HEK293 (cell line): ENCODE results near the gene MANF.

Experiments used
- CTCF ChIA-PET: fragments of 350-600 bp; formaldehyde crosslinking; extraction: SDS; loops from one replicate; lab custom pipeline; 2021; ENCODE audit warnings: antibody characterized with exemption; lab: Yijun Ruan, JAX
- POLR2A ChIA-PET: fragments of 300-600 bp; formaldehyde crosslinking; extraction: SDS; loops from one replicate; lab custom pipeline; 2020; ENCODE audit warnings: antibody characterized with exemption, inconsistent platforms; lab: Yijun Ruan, JAX
- H3K27ac ChIP-seq: fragments of 200-500 bp; sonication (Bioruptor generic); 2 replicates; pipeline ENCODE4 v1.5.1; 2014; ENCODE audit warnings: low read depth, low read length, control low read depth, inconsistent platforms; ENCODE audit errors: extremely low read depth
- H3K36me3 ChIP-seq, 2 experiments: fragments of 200-500 bp in 1 of 2; sonication (Bioruptor generic) in 1 of 2; 1 replicate in 1 of 2; 2 replicates in 1 of 2; pipeline ENCODE4 v1.5.1; 2014 to 2017; ENCODE audit warnings: inconsistent platforms in 2 of 2, low read length in 2 of 2; ENCODE audit not compliant: control insufficient read depth in 2 of 2, insufficient read depth in 1 of 2
- H3K4me1 ChIP-seq: fragments of 200-500 bp; sonication (Bioruptor generic); 2 replicates; pipeline ENCODE4 v1.5.1; 2014; ENCODE audit warnings: mild to moderate bottlenecking, low read length, inconsistent platforms; ENCODE audit not compliant: control insufficient read depth, insufficient read depth
- H3K4me3 ChIP-seq: 2 replicates; pipeline ENCODE4 v1.5.1; 2011; ENCODE audit warnings: low read depth, mild to moderate bottlenecking, control low read depth, low read length, moderate library complexity
- H3K9me3 ChIP-seq: fragments of 200-500 bp; sonication (Bioruptor generic); 2 replicates; pipeline ENCODE4 v1.5.1; 2014; ENCODE audit warnings: low read depth, low read length, inconsistent platforms; ENCODE audit not compliant: control insufficient read depth, insufficient read depth
- ELK4 ChIP-seq: IDR thresholded peaks from 2 replicates; pipeline ENCODE4 v1.6.1; 2011; ENCODE audit warnings: mild to moderate bottlenecking, low read depth, low read length, borderline replicate concordance
- IKZF3 ChIP-seq: fragments of 450-650 bp; IDR thresholded peaks from 2 replicates; pipeline ENCODE4 v1.5.0; 2018; ENCODE audit warnings: missing biosample characterization, mild to moderate bottlenecking, missing genetic modification characterization, moderate library complexity
- KLF8 ChIP-seq: fragments of 450-650 bp; formaldehyde crosslinking; IDR thresholded peaks from 2 replicates; pipeline ENCODE4 v1.5.1; 2016; ENCODE audit warnings: missing biosample characterization, missing genetic modification characterization
- MYNN ChIP-seq: fragments of 450-650 bp; formaldehyde crosslinking; IDR thresholded peaks from 2 replicates; pipeline ENCODE4 v1.5.1; 2016; ENCODE audit warnings: missing biosample characterization, missing genetic modification characterization, borderline replicate concordance
- PRDM10 ChIP-seq: fragments of 450-650 bp; formaldehyde crosslinking; IDR thresholded peaks from 2 replicates; pipeline ENCODE4 v1.5.1; 2016; ENCODE audit warnings: missing biosample characterization, missing genetic modification characterization
- TCF7L2 ChIP-seq: IDR thresholded peaks from 2 replicates; pipeline ENCODE4 v1.6.1; 2011; ENCODE audit warnings: low read depth, mild to moderate bottlenecking, inconsistent platforms, low read length, moderate library complexity, borderline replicate concordance
- ZBTB10 ChIP-seq: fragments of 450-650 bp; formaldehyde crosslinking; IDR thresholded peaks from 2 replicates; pipeline ENCODE4 v1.5.1; 2016; ENCODE audit warnings: missing biosample characterization, missing genetic modification characterization
- ZFP37 ChIP-seq: fragments of 450-650 bp; formaldehyde crosslinking; IDR thresholded peaks from 2 replicates; pipeline ENCODE4 v1.5.1; 2016; ENCODE audit warnings: missing biosample characterization, missing genetic modification characterization
- ZNF10 ChIP-seq: fragments of 450-650 bp; formaldehyde crosslinking; IDR thresholded peaks from 2 replicates; pipeline ENCODE4 v1.5.1; 2017; ENCODE audit warnings: missing biosample characterization, missing genetic modification characterization
- ZNF157 ChIP-seq: fragments of 450-650 bp; formaldehyde crosslinking; IDR thresholded peaks from 2 replicates; pipeline ENCODE4 v1.5.1; 2016; ENCODE audit warnings: missing biosample characterization, missing genetic modification characterization
- ZNF211 ChIP-seq: fragments of 450-650 bp; formaldehyde crosslinking; IDR thresholded peaks from 2 replicates; pipeline ENCODE4 v1.5.1; 2016; ENCODE audit warnings: low read depth, missing biosample characterization, missing genetic modification characterization
- ZNF266 ChIP-seq: fragments of 450-650 bp; formaldehyde crosslinking; IDR thresholded peaks from 2 replicates; pipeline ENCODE4 v1.5.1; 2016; ENCODE audit warnings: missing biosample characterization, missing genetic modification characterization, low read depth
- ZNF274 ChIP-seq, 2 experiments: fragments of 200-500 bp in 1 of 2; fragments of 450-650 bp in 1 of 2; sonication (Bioruptor generic) in 1 of 2; formaldehyde crosslinking in 1 of 2; IDR thresholded peaks; 2 replicates each; pipeline versions ENCODE4 v1.5.1 to v1.6.1; 2014 to 2016; ENCODE audit warnings: borderline replicate concordance in 1 of 2, inconsistent platforms in 1 of 2, low read length in 1 of 2, missing biosample characterization in 1 of 2, missing genetic modification characterization in 1 of 2
- ZNF324 ChIP-seq: fragments of 450-650 bp; formaldehyde crosslinking; IDR thresholded peaks from 2 replicates; pipeline ENCODE4 v1.5.1; 2016; ENCODE audit warnings: missing biosample characterization, missing genetic modification characterization
- ZNF335 ChIP-seq: fragments of 450-650 bp; formaldehyde crosslinking; conservative IDR thresholded peaks from 2 replicates; pipeline ENCODE4 v1.5.1; 2016; ENCODE audit warnings: missing biosample characterization, missing genetic modification characterization
- ZNF366 ChIP-seq: fragments of 450-650 bp; formaldehyde crosslinking; conservative IDR thresholded peaks from 2 replicates; pipeline ENCODE4 v1.5.1; 2016; ENCODE audit warnings: missing biosample characterization, missing genetic modification characterization
- ZNF555 ChIP-seq: fragments of 450-650 bp; formaldehyde crosslinking; conservative IDR thresholded peaks from 2 replicates; pipeline ENCODE4 v1.5.1; 2017; ENCODE audit warnings: missing biosample characterization, mild to moderate bottlenecking, missing genetic modification characterization, inconsistent platforms
- ZNF561 ChIP-seq: fragments of 450-650 bp; IDR thresholded peaks from 2 replicates; pipeline ENCODE4 v1.5.1; 2018; ENCODE audit warnings: missing biosample characterization, missing genetic modification characterization, borderline replicate concordance
- ZSCAN30 ChIP-seq: fragments of 450-650 bp; IDR thresholded peaks from 2 replicates; pipeline ENCODE4 v1.5.1; 2018; ENCODE audit warnings: missing biosample characterization, mild to moderate bottlenecking, missing genetic modification characterization, moderate library complexity

The MANF gene

GRCh38 chr3:51379746-51380455, 5.2 kb upstream of the MANF start:
- ChIA-PET CTCF (interaction anchor here (0.6 to 1.5 kb wide), 2 partner anchors 160 to 280 kb away, joined by 3 to 5 read pairs; no protein-coding TSS in a partner anchor), POLR2A (interaction anchor here (0.5 kb wide), 1 partner anchor 1066 kb away, joined by 3 read pairs; no protein-coding TSS in a partner anchor)
- H3K27ac ChIP-seq, result no peak overlapping the region
- H3K36me3 ChIP-seq, result peaks cover 0 to 37% of the 10 kb centered on the region in 2 experiments; a peak in 1 of 3 replicates
- H3K4me3 ChIP-seq, result no peak overlapping the region
- H3K9me3 ChIP-seq, result no peaks in the 10 kb centered on the region
- no peak for TF ChIP-seq ZNF274 (IDR thresholded peaks at IDR 0.05; ENCODE audit: low read length)
- TF ChIP-seq ZNF274 (tag by site-specific recombination; IDR thresholded peaks at IDR 0.05; ENCODE audit: borderline replicate concordance), result no peak
- TF ChIP-seq KLF8 (tag by site-specific recombination), result no peak
- TF ChIP-seq ZNF366, result no peak
- no peak for TF ChIP-seq ELK4
- no peak for TF ChIP-seq ZNF324 (tag by site-specific recombination)
- no peak for TF ChIP-seq PRDM10 (tag by site-specific recombination)
- TF ChIP-seq ZNF555 (tag by site-specific recombination), result no peak
- TF ChIP-seq ZNF266 (tag by site-specific recombination), result no peak
- TF ChIP-seq ZNF10, result no peak
- no peak for TF ChIP-seq ZNF561 (tag by site-specific recombination)
- no peak for TF ChIP-seq ZNF157 (tag by site-specific recombination)
- TF ChIP-seq ZBTB10, result no peak
- TF ChIP-seq MYNN, result no peak
- TF ChIP-seq ZNF211 (tag by site-specific recombination), result no peak
- TF ChIP-seq ZNF335, result no peak
- TF ChIP-seq TCF7L2, result no peak
- TF ChIP-seq IKZF3 (tag by site-specific recombination), result no peak
- no peak for TF ChIP-seq ZFP37 (tag by site-specific recombination)
- no peak for TF ChIP-seq ZSCAN30 (tag by site-specific recombination)
- no peaks in the 10 kb centered on the region for H3K4me1 ChIP-seq
